Measurements from ENCODE around the gene CIAO3. TPM values are rescaled to one million over a fixed set of nuclear protein-coding genes. Genes with fewer than 3 reads are reported as not detected.
A peak's percentile ranks its signal among the peaks of the same experiment; 100 is the strongest.

CIAO3 gene
- polyA plus RNA-seq, 3 donors = 8.6 to 41.1 (median 11.8) TPM

DNA sequence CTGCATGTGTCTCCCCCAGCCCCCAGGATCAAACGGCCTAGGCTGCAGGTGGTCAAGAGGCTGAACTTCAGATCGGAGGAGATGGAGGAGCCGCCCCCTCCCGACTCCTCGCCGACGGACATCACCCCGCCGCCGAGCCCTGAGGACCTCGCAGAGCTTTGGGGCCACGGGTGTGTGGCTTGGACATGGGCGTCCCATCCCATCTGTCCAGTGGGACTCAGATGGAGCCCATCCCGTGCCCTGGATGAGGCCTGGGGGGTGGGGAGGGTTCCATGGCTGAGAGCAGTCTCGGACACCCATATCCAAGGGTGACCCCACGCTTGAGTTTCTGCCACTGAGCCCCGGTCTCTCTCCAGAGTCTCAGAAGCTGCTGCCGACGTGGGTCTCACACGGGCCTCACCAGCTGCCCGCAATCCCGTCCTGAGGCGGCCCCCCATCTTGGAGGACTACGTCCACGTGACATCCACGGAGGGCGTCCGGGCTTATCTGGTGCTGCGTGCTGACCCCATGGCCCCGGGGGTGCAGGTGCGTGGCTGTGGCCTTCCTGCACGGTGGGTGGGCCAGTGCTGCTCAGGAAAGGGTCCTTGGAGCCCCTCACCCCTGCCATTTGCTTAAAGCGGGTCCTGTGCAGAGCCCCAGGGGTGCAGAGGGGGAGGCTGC lies 48.5 kb upstream of the CIAO3 start:
- H3K4me1 ChIP-seq (ENCODE audit: control insufficient read depth in 1 of 2, insufficient read depth in 2 of 2, low read length in 2 of 2) = peaks cover 20 to 32% of the 10 kb centered on the region in 2 donors
- Mint-ChIP-seq H3K36me3 (peaks cover 19 to 28% of the 10 kb centered on the region in 2 donors), H3K4me3 (peak overlapping the region in 1 of 2 donors; percentile 27), H3K9me3 (peaks cover 0 to 3% (median 0%) of the 10 kb centered on the region in 7 donors), H3K4me1 (peaks cover 15% of the 10 kb centered on the region), H3K27me3 (ENCODE audit: low read depth in 3 of 3) (peaks cover 0 to 2% (median 0%) of the 10 kb centered on the region in 3 donors), H3K27ac (no peak overlapping the region)
- WGBS (ENCODE audit: insufficient coverage) = 84% methylated on average over 29 of the region's 33 CpGs
- H4K20me1 ChIP-seq (ENCODE audit: insufficient read depth, low read length) = peaks cover 37% of the 10 kb centered on the region
- no peaks in the 10 kb centered on the region for H3K9me3 ChIP-seq (replicated peaks in 1 of 2; ENCODE audit: control insufficient read depth in 1 of 2, insufficient read depth in 1 of 2, low read length in 2 of 2)
- intact Hi-C loops (cut with micrococcal nuclease) = loop anchor here in 1 of 2 donors (2.0 kb wide), 1 partner anchor 17 kb away; no protein-coding TSS in a partner anchor
- H2AFZ ChIP-seq (ENCODE audit: insufficient read depth, low read depth, low read length, poor library complexity, severe bottlenecking) = peak overlapping the region; percentile 89
- TF ChIP-seq, protein P1, sequence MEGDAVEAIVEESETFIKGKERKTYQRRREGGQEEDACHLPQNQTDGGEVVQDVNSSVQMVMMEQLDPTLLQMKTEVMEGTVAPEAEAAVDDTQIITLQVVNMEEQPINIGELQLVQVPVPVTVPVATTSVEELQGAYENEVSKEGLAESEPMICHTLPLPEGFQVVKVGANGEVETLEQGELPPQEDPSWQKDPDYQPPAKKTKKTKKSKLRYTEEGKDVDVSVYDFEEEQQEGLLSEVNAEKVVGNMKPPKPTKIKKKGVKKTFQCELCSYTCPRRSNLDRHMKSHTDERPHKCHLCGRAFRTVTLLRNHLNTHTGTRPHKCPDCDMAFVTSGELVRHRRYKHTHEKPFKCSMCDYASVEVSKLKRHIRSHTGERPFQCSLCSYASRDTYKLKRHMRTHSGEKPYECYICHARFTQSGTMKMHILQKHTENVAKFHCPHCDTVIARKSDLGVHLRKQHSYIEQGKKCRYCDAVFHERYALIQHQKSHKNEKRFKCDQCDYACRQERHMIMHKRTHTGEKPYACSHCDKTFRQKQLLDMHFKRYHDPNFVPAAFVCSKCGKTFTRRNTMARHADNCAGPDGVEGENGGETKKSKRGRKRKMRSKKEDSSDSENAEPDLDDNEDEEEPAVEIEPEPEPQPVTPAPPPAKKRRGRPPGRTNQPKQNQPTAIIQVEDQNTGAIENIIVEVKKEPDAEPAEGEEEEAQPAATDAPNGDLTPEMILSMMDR (IDR thresholded peaks at IDR 0.05) = no peak
- DNase-seq = no peak
- peak overlapping the region; percentile 61 for H3K9ac ChIP-seq (ENCODE audit: insufficient read depth, low read length, poor library complexity, severe bottlenecking)
- H3K79me2 ChIP-seq (ENCODE audit: insufficient read depth, low read length) = peaks cover 24% of the 10 kb centered on the region
- H3K27me3 ChIP-seq (ENCODE audit: control insufficient read depth in 2 of 2, insufficient read depth in 2 of 2, low read length in 2 of 2) = no peaks in the 10 kb centered on the region
- H3K4me2 ChIP-seq (replicated peaks; ENCODE audit: extremely low read depth, low read length, poor library complexity, severe bottlenecking) = peak overlapping the region; percentile 87
- H3K36me3 ChIP-seq (replicated peaks in 1 of 2; ENCODE audit: control insufficient read depth in 1 of 2, insufficient read depth in 2 of 2, low read length in 2 of 2) = peaks cover 11 to 13% of the 10 kb centered on the region in 2 donors
- peak overlapping the region in 1 of 2 donors; percentile 37 for H3K27ac ChIP-seq (ENCODE audit: low read depth in 1 of 2, low read length in 2 of 2)
- H3K4me3 ChIP-seq (replicated peaks in 1 of 3; ENCODE audit: low read depth in 2 of 3, low read length in 3 of 3) = peak overlapping the region in 1 of 3 experiments; percentile 81

DNA sequence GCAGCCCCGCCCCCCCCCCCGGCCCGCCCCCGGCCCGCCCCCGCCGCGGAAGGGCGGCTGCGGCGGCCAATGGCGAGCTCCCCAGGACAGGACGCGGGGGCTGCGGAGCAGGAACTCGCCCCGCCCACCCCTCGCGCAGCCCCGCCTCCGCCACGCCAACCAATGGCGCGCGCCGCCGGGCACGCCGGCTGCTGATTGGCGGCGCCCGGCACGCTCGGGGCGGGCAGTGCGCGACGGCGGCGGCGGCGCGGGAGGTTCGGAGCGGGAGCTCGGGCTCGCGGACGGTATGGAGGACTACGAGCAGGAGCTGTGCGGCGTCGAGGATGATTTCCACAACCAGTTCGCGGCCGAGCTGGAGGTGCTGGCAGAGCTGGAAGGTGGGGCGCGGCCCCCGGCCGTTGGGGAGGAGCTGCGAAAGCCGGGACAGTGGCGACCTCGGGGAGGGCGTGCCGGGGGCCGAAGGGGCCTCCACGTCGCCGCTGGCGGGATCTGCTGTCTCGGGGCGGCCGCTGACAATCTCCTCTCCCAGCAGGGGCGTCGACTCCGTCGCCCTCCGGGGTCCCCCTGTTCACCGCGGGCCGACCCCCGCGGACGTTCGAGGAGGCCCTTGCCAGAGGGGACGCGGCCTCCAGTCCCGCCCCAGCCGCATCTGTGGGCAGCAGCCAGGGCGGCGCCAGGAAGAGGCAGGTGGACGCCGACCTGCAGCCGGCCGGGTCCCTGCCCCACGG lies 47.8 kb upstream of the CIAO3 start, which contains the start of gene CHTF18:
Gene CHTF18, plus strand, starts transcription at position 222 of the 728 bp plus-strand sequence. Its CDS starts 65 bp downstream, at position 287.
- peaks cover 20 to 32% of the 10 kb centered on the region in 2 donors for H3K4me1 ChIP-seq (ENCODE audit: control insufficient read depth in 1 of 2, insufficient read depth in 2 of 2, low read length in 2 of 2)
- H3K9ac ChIP-seq (ENCODE audit: insufficient read depth, low read length, poor library complexity, severe bottlenecking) = peak within 1 kb of the TSS; percentile 88
- Mint-ChIP-seq H3K27me3 (ENCODE audit: low read depth in 3 of 3) (no peaks in the 10 kb centered on the region), H3K36me3 (peaks cover 19 to 26% of the 10 kb centered on the region in 2 donors), H3K4me3 (peak within 1 kb of the TSS; percentile 81 to 90), H3K4me1 (peaks cover 15% of the 10 kb centered on the region), H3K9me3 (peaks cover 0 to 3% (median 0%) of the 10 kb centered on the region in 7 donors), H3K27ac (peak within 1 kb of the TSS; percentile 24 to 90 (median 57))
- peak within 1 kb of the TSS; percentile 89 for H2AFZ ChIP-seq (ENCODE audit: insufficient read depth, low read depth, low read length, poor library complexity, severe bottlenecking)
- H3K27ac ChIP-seq (ENCODE audit: low read depth in 1 of 2, low read length in 2 of 2) = peak within 1 kb of the TSS in 1 of 2 donors; percentile 76
- no peaks in the 10 kb centered on the region for H3K9me3 ChIP-seq (replicated peaks in 1 of 2; ENCODE audit: control insufficient read depth in 1 of 2, insufficient read depth in 1 of 2, low read length in 2 of 2)
- TF ChIP-seq, protein P1 (IDR thresholded peaks at IDR 0.05) = no peak
- peaks cover 24% of the 10 kb centered on the region for H3K79me2 ChIP-seq (ENCODE audit: insufficient read depth, low read length)
- intact Hi-C loops (cut with micrococcal nuclease) = loop anchor here in 1 of 2 donors (2.0 kb wide), 1 partner anchor 18 kb away; no protein-coding TSS in a partner anchor
- peak; percentile 88 to 93 (median 92) for DNase-seq
- H3K4me3 ChIP-seq (replicated peaks in 1 of 3; ENCODE audit: low read depth in 2 of 3, low read length in 3 of 3) = peak within 1 kb of the TSS; percentile 90 to 92 (median 92)
- peaks cover 38% of the 10 kb centered on the region for H4K20me1 ChIP-seq (ENCODE audit: insufficient read depth, low read length)
- H3K36me3 ChIP-seq (replicated peaks in 1 of 2; ENCODE audit: control insufficient read depth in 1 of 2, insufficient read depth in 2 of 2, low read length in 2 of 2) = peaks cover 10 to 13% of the 10 kb centered on the region in 2 donors
- under 1% methylated on average over 90 of the region's 97 CpGs for whole genome bisulfite sequencing (ENCODE audit: insufficient coverage)
- H3K27me3 ChIP-seq (ENCODE audit: control insufficient read depth in 2 of 2, insufficient read depth in 2 of 2, low read length in 2 of 2) = no peaks in the 10 kb centered on the region
- peak within 1 kb of the TSS; percentile 91 for H3K4me2 ChIP-seq (replicated peaks; ENCODE audit: extremely low read depth, low read length, poor library complexity, severe bottlenecking)

Measured in CD14-positive monocyte (primary cell).